Adrenal gland (tissue), 5 donors: ENCODE measurements around the gene ZNF148.

Source experiments
- CTCF ChIP-seq, 6 experiments: fragments of 450-650 bp in 4 of 6; fragments of 200-600 bp in 2 of 6; sonication (generic) in 1 of 6; IDR thresholded peaks; 1 replicate in 5 of 6; 2 replicates in 1 of 6; pipeline versions ENCODE4 v1.5.1 to v1.8.0; 2016 to 2021; ENCODE audit warnings: antibody characterized with exemption in 6 of 6, mild to moderate bottlenecking in 2 of 6, moderate library complexity in 1 of 6
- POLR2A ChIP-seq, 2 donors: fragments of 450-650 bp; IDR thresholded peaks; one replicate each; pipeline ENCODE4 v1.6.1; 2017; ENCODE audit warnings: antibody characterized with exemption in 2 of 2, mild to moderate bottlenecking in 2 of 2, moderate library complexity in 1 of 2
- donor health status: DM: no; HTN: no; CAD: no.

GRCh38 chr3:125386811-125387210 lies 11.7 kb upstream of the ZNF148 start:
- TF ChIP-seq POLR2A (IDR thresholded peaks at IDR 0.05) (no peak), CTCF (IDR thresholded peaks at IDR 0.05) (no peak)
